GM12865 (cell line): ENCODE results near the gene NRP1.

ENCODE experiments used
- DNase-seq: peaks from one replicate; pipeline ENCODE4 v3.0.0; 2010; ENCODE audit warnings: low read depth
- H3K4me3 ChIP-seq: 2 replicates; pipeline ENCODE4 v1.5.1; 2011; ENCODE audit warnings: mild to moderate bottlenecking, low read depth, low read length, control low read depth
- CTCF ChIP-seq: IDR thresholded peaks from 2 replicates; pipeline ENCODE4 v1.5.1; 2011; ENCODE audit warnings: low read length, control low read depth, low read depth, inconsistent platforms; ENCODE audit not compliant: insufficient read depth; ENCODE audit errors: missing control alignments

Gene NRP1

GRCh38 chr10:33233221-33233620 is 101.2 kb downstream of the NRP1 start:
- H3K4me3 ChIP-seq, result no peak overlapping the region
- no peak for TF ChIP-seq CTCF
- DNase-seq, result no peak

GRCh38 chr10:33231621-33232350 is 102.7 kb downstream of the NRP1 start:
- DNase-seq, result no peak

GRCh38 chr10:33229949-33230267 is 104.6 kb downstream of the NRP1 start:
- H3K4me3 ChIP-seq, result no peak overlapping the region
- no peak for DNase-seq
- no peak for TF ChIP-seq CTCF

More at GRCh38 chr10:33231621-33232350, 102.7 kb downstream of the NRP1 start:
- no peak overlapping the region for H3K4me3 ChIP-seq
- TF ChIP-seq CTCF, result no peak

DNA sequence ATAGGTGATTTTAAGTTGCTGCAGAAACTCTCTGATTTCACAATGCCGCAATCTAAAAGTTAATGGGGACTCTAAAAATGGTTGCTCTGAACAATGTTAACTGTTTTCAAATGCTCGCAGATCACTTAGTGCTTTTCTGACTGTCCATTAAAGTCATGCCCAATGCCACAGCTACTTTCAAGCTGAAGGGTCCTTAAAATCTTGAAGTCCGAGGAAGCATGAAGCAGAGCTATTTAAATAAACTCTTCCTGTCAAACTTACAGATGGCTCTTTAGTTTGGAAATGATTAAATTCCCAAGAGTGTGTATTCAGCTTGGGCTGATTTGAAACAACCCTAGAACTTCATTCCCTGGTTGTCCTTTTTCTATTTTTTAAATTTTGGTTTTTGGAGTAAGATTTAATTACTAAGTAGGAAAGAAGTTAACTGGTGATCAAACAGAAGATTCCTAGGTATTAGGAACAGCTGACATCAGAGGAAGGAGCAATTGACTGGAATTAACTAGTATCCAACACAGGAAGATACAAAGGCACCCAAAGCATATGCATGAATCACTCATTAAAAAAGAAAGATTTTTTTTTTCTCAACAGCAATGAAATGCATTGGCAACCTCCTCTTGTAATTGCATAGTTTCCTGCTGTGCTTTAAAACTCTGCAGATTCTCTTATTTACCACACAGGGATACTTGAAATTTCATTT is 105.1 kb downstream of the NRP1 start:
- H3K4me3 ChIP-seq, result no peak overlapping the region
- TF ChIP-seq CTCF, result no peak
- DNase-seq, result no peak

- TF ChIP-seq CTCF, result no peak
- no peak for DNase-seq
- no peak overlapping the region for H3K4me3 ChIP-seq
Measured at GRCh38 chr10:33228426-33228825, 106.0 kb downstream of the NRP1 start.

GRCh38 chr10:33227489-33227888 is 107.0 kb downstream of the NRP1 start:
- DNase-seq, result no peak
- H3K4me3 ChIP-seq, result no peak overlapping the region
- no peak for TF ChIP-seq CTCF
